Measurements from ENCODE around the gene CWC22. TPM values are rescaled to one million over a fixed set of nuclear protein-coding genes. Genes with fewer than 3 reads are reported as not detected.
A peak's percentile ranks its signal among the peaks of the same experiment; 100 is the strongest.
"Not testable (repeated sequence)": the region's sequence is repeated elsewhere in the genome, so short reads cannot be mapped to it uniquely, and the experiment has no call there.

CWC22 gene
- 10 to 100 TPM in 5 of 6 donors, 1 to 10 TPM in 1; 9.5 to 31.5 (median 17.3) TPM for total RNA-seq

GRCh38 chr2:180006781-180007579 lies at the start of gene CWC22:
CWC22 (minus strand) TSS chr2:180007297; CDS start chr2:179993341, 13,956 bp downstream.
- H3K4me1 ChIP-seq, result peaks cover 10 to 23% (median 13%) of the 10 kb centered on the region in 4 donors
- no peaks in the 10 kb centered on the region for H3K36me3 ChIP-seq
- H3K9me3 ChIP-seq, result no peaks in the 10 kb centered on the region
- WGBS, 2 donors, result 0% methylated on average over 28 to 46 of the region's 46 CpGs
- peak within 1 kb of the TSS; percentile 56 to 88 (median 76) for H3K4me3 ChIP-seq
- peak; percentile 91 for DNase-seq
- H3K27me3 ChIP-seq, result no peaks in the 10 kb centered on the region
- ATAC-seq (ENCODE audit: low FRiP score in 2 of 2), result peak; percentile 95 to 98
- peak in 3 of 4 donors; percentile 27 to 64 (median 45) for TF ChIP-seq POLR2A (IDR thresholded peaks at IDR 0.05)
- no peak for TF ChIP-seq CTCF (IDR thresholded peaks at IDR 0.05)
- peak; percentile 75 to 80 for TF ChIP-seq POLR2AphosphoS5 (IDR thresholded peaks at IDR 0.05)
- peak in 2 of 4 donors; percentile 12 to 23 for TF ChIP-seq EP300 (IDR thresholded peaks at IDR 0.05)
- H3K27ac ChIP-seq, result peak within 1 kb of the TSS; percentile 93 to 96 (median 95)

- no peaks in the 10 kb centered on the region for H3K9me3 ChIP-seq
- H3K36me3 ChIP-seq, result no peaks in the 10 kb centered on the region
- no peaks in the 10 kb centered on the region for H3K27me3 ChIP-seq
- no peak for DNase-seq
- WGBS, 2 donors, result 75% methylated on average over 15 of the region's 15 CpGs
- no peaks in the 10 kb centered on the region for H3K4me1 ChIP-seq
- no peak overlapping the region for H3K27ac ChIP-seq
- no peak for ATAC-seq (ENCODE audit: low FRiP score in 2 of 2)
- H3K4me3 ChIP-seq, result no peak overlapping the region
- TF ChIP-seq EP300 (IDR thresholded peaks at IDR 0.05), result no peak
- no peak for TF ChIP-seq POLR2A (IDR thresholded peaks at IDR 0.05)
- TF ChIP-seq POLR2AphosphoS5 (IDR thresholded peaks at IDR 0.05), result no peak
- no peak for TF ChIP-seq CTCF (IDR thresholded peaks at IDR 0.05)
Measured at GRCh38 chr2:180056367-180057118, 49.4 kb upstream of the CWC22 start.

GRCh38 chr2:180054576-180054975 lies 47.5 kb upstream of the CWC22 start:
- H3K36me3 ChIP-seq; ATAC-seq (ENCODE audit: low FRiP score in 2 of 2); H3K27ac ChIP-seq; H3K4me3 ChIP-seq; DNase-seq; H3K4me1 ChIP-seq; H3K27me3 ChIP-seq; H3K9me3 ChIP-seq: not testable (repeated sequence)
- 71 to 87% methylated on average over 1 of the region's 1 CpG for WGBS, 2 donors

- TF ChIP-seq POLR2AphosphoS5 (IDR thresholded peaks at IDR 0.05) (no peak), POLR2A (IDR thresholded peaks at IDR 0.05) (no peak), CTCF (IDR thresholded peaks at IDR 0.05) (no peak), EP300 (IDR thresholded peaks at IDR 0.05) (no peak)
- Histone ChIP-seq H3K9me3 (no peaks in the 10 kb centered on the region), H3K36me3 (no peaks in the 10 kb centered on the region), H3K4me1 (no peaks in the 10 kb centered on the region), H3K27ac (no peak overlapping the region), H3K4me3 (no peak overlapping the region), H3K27me3 (no peaks in the 10 kb centered on the region)
- DNase-seq, result no peak
- no peak for ATAC-seq (ENCODE audit: low FRiP score in 2 of 2)
- WGBS, 2 donors, result 80 to 86% methylated on average over 3 of the region's 3 CpGs
Measured at GRCh38 chr2:180050246-180050645, 43.1 kb upstream of the CWC22 start.

GRCh38 chr2:180048251-180048650 lies 41.2 kb upstream of the CWC22 start:
- ATAC-seq (ENCODE audit: low FRiP score in 2 of 2) (no peak), DNase-seq (no peak)
- no peak for TF ChIP-seq CTCF (IDR thresholded peaks at IDR 0.05)
- no peak for TF ChIP-seq POLR2A (IDR thresholded peaks at IDR 0.05)
- H3K4me3 ChIP-seq, result no peak overlapping the region
- WGBS, 2 donors, result 77% methylated on average over 1 of the region's 1 CpG
- no peaks in the 10 kb centered on the region for H3K4me1 ChIP-seq
- H3K27ac ChIP-seq, result no peak overlapping the region
- H3K9me3 ChIP-seq, result no peaks in the 10 kb centered on the region
- H3K27me3 ChIP-seq, result no peaks in the 10 kb centered on the region
- H3K36me3 ChIP-seq, result no peaks in the 10 kb centered on the region
